ENCODE results near the gene SERPINE3. TPM values are rescaled to one million over a fixed set of nuclear protein-coding genes. Genes with fewer than 3 reads are reported as not detected.

SERPINE3 gene
- total RNA-seq, 4 donors from 2014 or later = not detected

DNA sequence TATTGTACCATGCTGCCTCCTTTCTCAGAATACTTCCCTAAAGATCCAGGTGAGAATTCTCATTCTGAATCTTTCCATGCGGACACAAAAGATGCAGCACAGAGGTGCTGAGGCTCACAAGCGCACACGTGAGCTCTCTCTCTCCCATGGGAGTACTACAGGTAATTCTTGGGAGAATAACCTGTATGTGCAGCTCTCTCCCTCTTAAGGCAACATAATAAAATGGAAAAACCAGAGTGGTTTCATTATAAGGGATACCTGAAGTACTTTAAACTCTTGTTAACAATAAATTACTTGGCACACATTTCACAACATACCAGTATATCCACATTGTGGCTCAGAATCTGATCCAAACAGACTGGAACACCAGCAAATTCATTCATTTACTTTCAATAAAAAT lies 72.9 kb downstream of the SERPINE3 start:
- H3K4me3 ChIP-seq = no peak overlapping the region
- TF ChIP-seq POLR2AphosphoS5 (IDR thresholded peaks at IDR 0.05) (no peak), EP300 (IDR thresholded peaks at IDR 0.05; ENCODE audit: low read depth) (no peak), CTCF (IDR thresholded peaks at IDR 0.05) (no peak), POLR2A (IDR thresholded peaks at IDR 0.05) (no peak)
- H3K4me1 ChIP-seq = no peaks in the 10 kb centered on the region
- DNase-seq = no peak
- H3K27ac ChIP-seq = no peak overlapping the region
- peaks cover 0 to 19% (median 3%) of the 10 kb centered on the region in 4 donors for H3K36me3 ChIP-seq
- H3K9me3 ChIP-seq = no peaks in the 10 kb centered on the region
- in situ Hi-C loops (cut with MboI; ENCODE audit: low pct_ligation_motif_present in 1 of 4, low pct_unique_long_range_greater_than_20kb in 1 of 4, low sequenced_read_pairs in 3 of 4) = no loop called here
- intact Hi-C loops (cut with DNase I; ENCODE audit: low total_unique reads) = no loop called here
- 97% methylated on average over 3 of the region's 3 CpGs; no CpG with 5 or more reads in 1 of the 2 donors for WGBS, 2 donors (ENCODE audit: low coverage in 1 of 2)
- no peaks in the 10 kb centered on the region for H3K27me3 ChIP-seq

Small RNA genes within 50 kb of the gene (small RNA-seq; reads per million reads assigned to genes)
- gene MIR5693 = 0 reads per million in 4 donors

Other genes with a start within 250 kb of the SERPINE3 start
- not detected for gene C13orf42, start 228.4 kb upstream of the SERPINE3 start, total RNA-seq
- 10 to 100 TPM in 1 of 4 donors, 1 to 10 TPM in 3; 1.9 to 17.7 (median 2.7) TPM for gene FAM124A, start 117.3 kb upstream of the SERPINE3 start, total RNA-seq
- 10 to 100 TPM; 15.3 to 37.0 (median 25.2) TPM for gene INTS6, start 113.3 kb downstream of the SERPINE3 start, total RNA-seq
- gene WDFY2, start 244.8 kb downstream of the SERPINE3 start, total RNA-seq = 10 to 100 TPM in 1 of 4 donors, 1 to 10 TPM in 3; 2.4 to 12.3 (median 6.7) TPM

Data from transverse colon (tissue), 4 donors.